Umbilical cord (tissue), 2 donors: Measurements from ENCODE around the gene N4BP2L2. TPM values are rescaled to one million over a fixed set of nuclear protein-coding genes. Genes with fewer than 3 reads are reported as not detected.

ENCODE experiments used
- DNase-seq: peaks from one replicate; pipeline ENCODE4 v3.0.0-alpha.2; 2015; ENCODE audit warnings: low spot score
- total RNA-seq: library from RNA; depleted of rRNA; stranded (reverse); fragments of >200 nt; gene quantifications from one replicate; pipeline ENCODE4 v1.2.3, GENCODE V29; 2014; ENCODE audit warnings: low replicate concordance; ENCODE audit not compliant: insufficient read depth

Gene N4BP2L2
- total RNA-seq, 1 donor from 2014 or later = 117 TPM

GRCh38 chr13:32426990-32427851, 111.4 kb downstream of the N4BP2L2 start:
- DNase-seq = no peak

- no peak for DNase-seq
Measured at GRCh38 chr13:32426191-32426989, 112.2 kb downstream of the N4BP2L2 start.

DNA sequence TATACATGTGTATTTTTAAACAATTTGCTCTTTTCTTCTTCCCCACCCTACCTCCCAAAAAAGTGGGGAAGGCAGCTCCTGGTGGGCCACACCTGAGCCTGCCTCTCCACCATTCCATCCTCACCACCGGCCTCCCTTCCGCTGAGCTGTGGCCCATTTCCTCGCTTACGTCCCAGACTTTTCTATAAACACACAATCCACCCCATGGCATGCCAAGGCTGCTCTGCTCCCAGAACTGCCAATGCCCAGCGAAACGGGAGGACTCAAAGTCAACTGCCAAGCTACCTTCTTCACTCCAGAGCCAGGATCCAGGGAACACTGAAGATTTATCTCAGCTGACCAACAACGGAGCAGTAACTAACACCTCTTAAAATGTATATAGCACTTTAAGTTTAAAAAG, 113.4 kb downstream of the N4BP2L2 start:
- DNase-seq = no peak

GRCh38 chr13:32423592-32423991, 115.0 kb downstream of the N4BP2L2 start:
- no peak for DNase-seq

DNA sequence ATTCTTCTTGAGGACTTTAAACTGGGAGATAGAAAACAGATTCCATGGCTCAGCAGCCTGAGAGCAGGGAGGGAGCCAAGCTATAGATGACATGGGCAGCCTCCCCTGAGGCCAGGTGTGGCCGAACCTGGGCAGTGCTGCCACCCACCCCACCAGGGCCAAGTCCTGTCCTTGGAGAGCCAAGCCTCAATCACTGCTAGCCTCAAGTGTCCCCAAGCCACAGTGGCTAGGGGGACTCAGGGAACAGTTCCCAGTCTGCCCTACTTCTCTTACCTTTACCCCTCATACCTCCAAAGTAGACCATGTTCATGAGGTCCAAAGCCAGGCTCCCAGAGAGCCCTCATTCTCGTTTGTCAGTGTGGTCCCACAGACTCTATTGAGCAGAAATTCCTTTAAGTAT, 118.7 kb downstream of the N4BP2L2 start:
- DNase-seq = no peak

DNA sequence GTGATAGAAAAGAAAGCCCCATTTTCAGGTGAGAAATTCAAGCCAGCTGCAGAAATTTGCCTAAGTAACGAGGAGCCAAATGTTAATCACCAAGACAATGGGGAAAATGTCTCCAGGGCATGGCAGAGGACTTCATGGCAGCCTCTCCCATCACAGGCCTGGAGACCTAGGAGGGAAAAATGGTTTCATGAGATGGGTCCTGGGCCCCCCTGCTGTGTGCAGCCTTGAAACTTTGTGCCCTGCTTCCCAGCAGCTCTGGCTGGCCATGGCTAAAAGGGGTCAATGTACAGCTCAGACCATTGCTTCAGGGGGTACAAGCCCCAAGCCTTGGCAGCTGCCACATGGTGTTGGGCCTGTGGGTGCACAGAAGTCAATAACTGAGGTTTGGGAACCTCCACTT, 120.6 kb downstream of the N4BP2L2 start:
- DNase-seq = no peak

DNA sequence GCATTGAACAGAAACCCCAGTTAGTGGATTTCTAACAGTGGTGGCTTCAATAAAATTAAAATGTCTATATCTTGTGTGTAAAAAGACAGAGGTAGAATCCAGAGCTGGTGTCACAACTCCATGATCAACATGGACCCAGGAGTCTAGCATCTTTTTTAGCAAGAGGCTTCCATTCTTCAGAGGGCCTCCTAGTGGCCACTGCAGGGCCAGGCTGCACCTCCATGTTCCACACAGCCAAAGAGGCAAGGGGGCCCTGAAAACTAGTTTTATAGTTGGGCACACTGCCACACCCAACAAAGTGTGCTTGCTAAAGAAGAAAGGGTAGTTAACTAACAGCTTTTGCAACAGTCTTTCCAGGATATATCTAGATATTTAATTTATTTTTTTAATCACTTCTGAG, 123.6 kb downstream of the N4BP2L2 start:
- no peak for DNase-seq

GRCh38 chr13:32414580-32414979, 124.0 kb downstream of the N4BP2L2 start:
- no peak for DNase-seq

DNA sequence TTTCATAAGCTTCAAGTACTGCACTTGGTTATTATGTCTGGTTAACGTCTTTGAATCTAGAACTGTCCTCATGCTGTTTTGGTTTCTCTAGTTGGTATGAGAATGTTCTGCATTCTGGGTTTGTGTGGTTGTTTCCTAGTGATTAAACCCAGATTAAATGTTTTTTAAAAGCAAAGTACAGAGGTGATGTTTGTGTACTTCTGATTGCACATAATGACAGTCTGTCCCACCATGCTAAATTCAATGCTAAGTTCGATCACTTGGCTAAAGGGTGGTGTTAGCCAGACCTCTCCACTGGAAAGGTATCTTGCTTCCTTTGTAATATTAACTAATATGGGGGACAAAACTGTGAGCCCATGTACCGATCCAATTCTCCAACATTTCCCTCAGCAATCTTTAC, 125.3 kb downstream of the N4BP2L2 start:
- DNase-seq = no peak

- peak; percentile 35 for DNase-seq
Measured at GRCh38 chr13:32409561-32410421, 128.8 kb downstream of the N4BP2L2 start.

GRCh38 chr13:32409001-32409313, 129.6 kb downstream of the N4BP2L2 start:
- no peak for DNase-seq

GRCh38 chr13:32408296-32409000, 130.1 kb downstream of the N4BP2L2 start:
- no peak for DNase-seq

GRCh38 chr13:32407854-32408253, 130.7 kb downstream of the N4BP2L2 start:
- no peak for DNase-seq

GRCh38 chr13:32403108-32403507, 135.5 kb downstream of the N4BP2L2 start:
- DNase-seq = no peak

DNA sequence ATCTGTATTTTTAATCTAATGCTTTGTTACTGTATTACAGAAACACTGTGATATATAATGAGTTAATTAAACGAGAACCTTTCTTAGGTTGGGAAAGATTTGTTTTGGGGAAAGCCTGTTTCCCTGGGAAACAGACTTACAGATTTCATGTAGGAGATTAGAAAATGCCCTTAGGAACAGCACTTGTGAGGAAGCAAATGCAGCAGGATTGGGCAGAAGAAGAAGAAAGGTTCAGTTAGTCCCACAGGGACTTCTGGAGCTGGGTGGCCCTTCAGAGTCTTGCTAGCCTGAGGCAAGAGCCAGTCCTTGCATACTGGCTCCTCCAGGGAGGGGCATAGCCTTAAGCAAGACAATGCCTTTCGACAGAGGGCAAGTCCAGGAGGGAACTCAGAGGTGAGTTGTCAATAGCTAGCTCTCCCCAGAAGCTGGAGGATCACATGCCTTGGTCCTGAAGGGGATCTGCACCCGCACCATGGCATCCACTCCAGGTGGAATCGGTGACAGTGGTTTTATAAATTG, 147.4 kb downstream of the N4BP2L2 start:
- DNase-seq = no peak

- DNase-seq = no peak
Measured at GRCh38 chr13:32390484-32390883, 148.1 kb downstream of the N4BP2L2 start.

DNA sequence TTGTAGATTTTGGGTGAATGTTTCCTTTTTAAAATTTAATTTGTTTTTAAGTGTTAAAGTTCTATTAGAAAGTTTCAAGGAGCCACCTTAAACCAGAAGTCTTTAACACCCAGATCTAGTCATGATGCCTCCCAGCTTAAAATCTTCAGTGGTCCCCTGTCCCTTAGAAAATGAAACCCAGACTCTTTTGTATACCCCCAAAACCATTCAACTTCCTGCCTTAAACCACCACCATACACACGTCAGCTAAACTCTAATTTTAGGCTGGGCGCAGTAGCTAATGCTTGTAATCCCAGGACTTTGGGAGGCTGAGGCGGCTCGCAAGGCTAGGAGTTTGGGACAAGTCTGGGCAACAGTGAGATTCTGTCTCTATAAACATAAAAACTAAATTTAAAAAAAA, 148.5 kb downstream of the N4BP2L2 start:
- no peak for DNase-seq

DNA sequence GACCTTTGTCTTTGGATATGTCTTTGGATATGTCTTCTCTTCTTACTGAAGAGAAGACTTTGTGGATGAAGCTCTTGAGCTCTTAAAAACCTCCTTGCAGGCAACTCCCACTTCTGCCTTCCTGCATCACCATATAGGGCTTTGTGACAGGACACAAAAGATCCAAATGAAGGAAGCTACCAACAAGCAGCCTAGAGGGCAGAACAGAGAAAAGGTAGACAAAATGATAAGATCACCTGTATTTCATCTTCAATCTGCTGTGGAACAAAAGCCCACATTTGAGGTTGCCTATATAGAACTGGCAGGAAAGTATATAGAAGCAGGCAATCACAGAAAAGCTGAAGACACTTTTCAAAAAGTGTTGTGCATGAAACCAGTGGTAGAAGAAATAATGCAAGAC, 153.2 kb downstream of the N4BP2L2 start:
- DNase-seq = no peak

- DNase-seq = no peak
Measured at GRCh38 chr13:32384702-32385101, 153.9 kb downstream of the N4BP2L2 start.

GRCh38 chr13:32383836-32384618, 154.6 kb downstream of the N4BP2L2 start:
- no peak for DNase-seq
